NCI-H1092 treated with DMSO at 0.1 percent for 48 hours (cell line): ENCODE data around the gene RIC3.

Experiments used
- DNase-seq: peaks from one replicate; lab custom pipeline; 2025; lab: John Stamatoyannopoulos, UW

The RIC3 gene

DNA sequence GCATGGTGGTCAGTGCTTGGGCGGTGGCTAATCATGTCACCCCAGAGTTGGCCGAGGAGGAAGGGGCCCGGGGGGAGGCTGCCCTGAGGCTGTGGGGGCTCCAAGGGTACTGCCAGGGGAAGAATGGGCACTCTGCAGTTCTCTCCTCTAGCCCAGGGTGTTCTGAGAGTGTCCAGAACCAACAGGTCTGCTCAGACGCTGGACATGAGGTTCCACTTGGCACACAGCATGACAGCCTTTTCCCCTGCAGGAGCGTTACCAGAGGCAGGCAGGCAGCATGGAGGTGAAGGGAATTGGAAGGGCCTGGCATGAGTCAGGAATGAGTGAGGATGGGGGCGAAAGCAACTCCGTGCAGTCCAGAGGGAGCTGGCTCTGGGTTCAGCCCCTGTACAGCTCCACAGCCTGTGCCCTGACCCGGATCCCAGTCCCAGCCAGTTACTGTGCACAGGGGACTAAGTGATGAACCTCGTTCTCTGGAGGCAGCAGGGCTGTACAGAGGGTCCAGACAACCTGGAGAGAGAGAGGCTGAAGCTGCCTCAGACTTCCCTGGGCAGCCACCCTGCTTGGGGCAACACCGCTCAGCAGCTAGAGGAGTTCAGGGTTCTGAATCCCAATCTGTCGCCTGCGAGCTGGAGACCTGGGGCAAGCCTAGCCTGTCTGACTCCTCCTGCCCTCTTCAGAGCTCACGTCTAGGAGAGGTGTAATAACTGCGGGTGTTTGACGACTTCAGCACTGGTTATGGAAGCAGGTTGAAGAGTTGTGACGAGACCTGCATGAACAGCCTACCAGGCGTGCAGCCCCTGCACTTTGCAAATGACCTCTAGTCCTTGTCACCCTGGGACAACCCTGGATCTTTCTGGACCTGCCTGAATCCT, 102.6 kb downstream of the RIC3 start:
- no peak for DNase-seq

DNA sequence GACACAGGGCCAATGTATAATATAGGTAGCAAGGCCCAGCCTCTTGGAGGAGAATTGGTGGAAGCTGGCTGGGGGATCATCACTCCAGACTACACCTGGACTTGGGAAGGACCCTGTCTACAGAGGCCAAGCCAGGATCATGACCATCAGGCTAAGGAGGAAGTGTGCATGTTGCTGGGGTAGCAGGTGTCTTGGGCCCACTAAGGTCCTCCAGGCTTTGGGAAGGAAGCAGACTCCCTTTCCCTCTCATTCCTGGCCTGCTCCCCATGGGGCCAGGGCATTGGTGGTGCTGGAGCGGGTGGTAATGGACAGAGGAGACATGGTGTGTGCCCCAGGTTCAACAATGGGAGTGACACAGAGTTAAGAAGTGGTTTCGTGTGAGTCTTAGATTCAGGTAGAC, 103.8 kb downstream of the RIC3 start:
- DNase-seq, result no peak

DNA sequence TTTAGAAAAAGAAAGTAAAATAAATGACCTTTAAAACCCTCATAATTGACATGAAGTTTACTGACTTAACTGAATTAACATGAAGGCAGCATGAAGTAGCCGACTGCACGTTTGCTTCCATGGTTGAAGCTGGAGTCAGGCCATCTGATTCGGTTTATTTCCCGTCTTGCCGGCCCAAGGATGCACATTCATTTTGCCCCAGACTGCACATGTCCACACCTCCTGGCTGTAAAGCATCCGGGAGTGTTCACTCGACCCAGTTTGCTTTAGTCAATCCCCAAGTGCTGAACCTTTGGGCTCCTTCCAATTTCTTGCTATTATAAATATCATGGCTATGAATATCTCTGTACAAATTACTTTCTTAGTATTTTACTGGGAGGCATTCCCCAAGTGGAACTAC, 105.5 kb downstream of the RIC3 start:
- no peak for DNase-seq

DNA sequence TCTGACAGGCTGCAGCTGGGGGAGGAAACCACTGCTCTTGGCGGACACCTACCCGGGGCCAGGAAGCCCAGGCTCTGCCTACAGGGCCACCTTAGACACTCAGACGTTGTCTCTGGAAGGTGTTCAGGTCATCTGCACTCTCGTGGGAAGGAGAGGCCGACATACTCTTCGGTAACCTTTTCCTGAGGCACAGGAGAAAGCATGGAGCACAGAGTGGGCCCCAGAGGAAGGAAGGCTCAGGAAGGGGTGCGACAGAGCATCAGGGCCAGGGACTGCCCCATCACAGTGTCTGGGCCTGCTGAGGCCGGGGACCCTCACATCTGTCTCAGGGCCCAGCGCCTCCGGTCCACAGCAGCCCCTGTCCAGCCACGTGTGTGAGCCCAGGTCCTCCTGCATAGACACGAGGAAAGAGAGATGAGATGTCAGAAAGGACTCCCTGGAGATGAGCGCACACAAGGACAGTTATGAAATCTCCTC, 106.0 kb downstream of the RIC3 start:
- DNase-seq, result no peak

DNA sequence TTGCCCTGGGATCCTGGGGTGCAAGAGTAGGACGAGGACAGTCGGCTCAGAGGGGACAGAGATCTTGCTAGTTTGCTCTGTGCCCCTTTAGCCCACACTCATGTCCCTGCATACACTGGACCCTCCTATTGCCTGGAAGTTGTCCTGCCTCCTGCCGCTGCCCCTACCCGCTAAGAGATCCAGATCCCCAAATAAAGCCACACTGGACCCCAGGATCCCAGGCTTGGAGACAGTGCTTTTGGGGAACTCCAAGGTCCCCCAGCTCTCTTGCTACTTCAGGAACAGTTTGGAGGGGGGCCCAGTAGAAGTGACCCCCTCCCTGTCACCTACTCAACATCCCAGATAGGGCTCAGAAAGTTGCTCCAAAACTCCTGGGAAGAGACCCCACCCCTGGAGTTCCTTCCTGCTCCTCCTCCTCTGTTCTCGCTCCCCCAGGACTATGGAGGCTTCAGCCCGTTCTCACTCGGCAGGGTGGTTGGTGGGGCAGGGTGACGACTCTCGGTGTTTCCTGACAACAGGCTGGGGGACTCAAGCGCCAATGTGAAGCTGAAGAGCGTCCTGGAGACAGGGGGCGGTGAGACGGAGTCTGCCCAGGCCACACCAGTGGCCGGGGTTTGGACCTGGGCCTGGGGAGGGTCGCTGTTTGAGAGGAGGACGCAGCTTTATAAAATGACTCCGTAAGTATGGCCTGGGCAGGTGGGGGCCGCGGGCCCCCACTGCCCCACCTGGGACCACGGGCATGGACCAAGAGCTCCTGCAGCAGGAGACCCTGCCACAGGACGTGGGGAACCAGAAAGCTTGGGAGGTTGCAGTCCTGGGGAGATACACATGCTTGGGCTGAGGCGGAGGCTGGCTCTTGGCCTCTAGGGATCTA, 107.0 kb downstream of the RIC3 start:
- DNase-seq, result no peak

DNA sequence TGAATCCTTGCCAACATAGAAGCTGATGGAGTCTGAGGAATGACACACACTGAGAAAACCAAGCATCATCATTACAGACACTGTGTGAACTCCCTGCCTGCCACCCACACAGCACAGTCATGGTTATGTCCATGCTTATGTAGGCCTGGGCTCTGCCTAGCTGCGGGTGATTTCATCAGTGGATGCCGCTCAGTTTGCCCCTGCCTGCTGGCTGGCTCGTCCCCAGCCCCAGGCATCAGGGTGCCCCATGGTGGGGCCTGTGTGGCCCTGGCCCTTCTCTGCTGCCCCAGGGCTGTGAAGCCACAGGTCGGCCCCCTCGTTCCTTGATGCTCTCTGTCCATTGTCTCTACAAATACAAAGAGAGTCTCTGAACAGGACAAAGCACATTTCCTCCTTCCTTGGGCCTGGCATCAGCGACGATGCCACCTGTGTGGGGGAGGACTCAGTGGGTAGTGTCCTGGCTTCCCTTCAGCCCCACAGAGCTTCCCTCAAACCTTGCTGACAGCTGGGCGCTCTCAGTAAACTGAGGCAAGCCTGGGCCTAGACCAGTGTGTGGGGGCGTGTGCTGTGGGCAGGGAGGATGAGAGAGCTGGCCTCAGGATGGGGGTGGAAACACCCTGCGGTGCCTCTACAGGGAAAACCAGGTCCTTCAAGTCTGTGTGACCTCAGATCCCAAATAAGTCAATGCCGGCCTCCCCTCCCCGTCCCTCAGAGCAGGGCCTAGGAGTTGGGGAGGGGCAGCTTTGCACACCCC, 107.8 kb downstream of the RIC3 start:
- no peak for DNase-seq

DNA sequence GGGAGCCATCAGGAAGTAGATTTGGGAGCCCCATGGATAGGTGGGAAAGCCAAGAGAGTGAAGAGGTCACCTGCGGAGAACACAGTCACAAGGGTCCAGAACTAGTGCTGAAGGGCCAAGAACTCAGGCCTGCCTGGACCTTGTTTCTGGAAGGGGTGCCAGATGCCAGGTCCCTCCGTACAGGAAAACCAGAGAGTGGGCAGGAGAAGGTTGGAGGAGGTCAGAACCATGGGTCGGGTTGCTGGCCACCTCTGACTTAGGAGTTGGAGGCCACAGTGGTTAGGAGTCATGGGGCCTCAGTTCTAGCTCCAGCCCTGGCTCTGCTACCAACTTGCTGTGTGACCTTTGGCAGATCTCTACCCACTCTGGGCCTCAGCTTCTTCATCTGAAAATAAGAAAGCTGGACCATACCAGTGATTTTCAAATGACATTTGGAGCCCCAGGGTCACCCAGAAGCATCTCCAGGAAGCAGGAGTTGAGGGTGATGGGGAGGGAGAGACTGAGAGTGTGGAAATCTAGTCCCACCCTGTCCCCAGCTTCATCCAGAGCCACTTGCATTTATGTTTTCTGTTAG, 108.6 kb downstream of the RIC3 start:
- DNase-seq, result no peak

DNA sequence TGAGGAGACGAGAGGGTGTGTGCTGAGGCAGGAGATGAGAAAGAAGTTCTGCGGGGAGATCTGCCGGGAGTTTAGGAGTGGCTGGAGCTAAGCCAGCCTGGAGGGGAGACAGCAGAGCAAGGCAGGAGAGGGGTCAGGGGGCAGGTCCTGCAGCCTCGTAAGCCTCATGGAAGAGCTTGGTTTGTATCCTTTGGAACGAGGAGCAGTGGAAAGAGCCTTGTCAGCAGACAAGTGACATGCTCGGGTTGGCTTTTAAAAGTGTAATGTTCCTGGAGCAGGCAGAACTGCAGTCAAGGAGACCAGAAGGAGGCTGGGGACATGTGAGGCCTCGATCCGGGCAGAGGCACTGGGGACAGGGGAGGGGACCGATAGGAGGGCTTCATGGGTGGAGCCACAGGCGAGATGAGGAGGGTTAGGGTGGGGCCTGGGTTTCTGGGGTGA, 109.2 kb downstream of the RIC3 start:
- no peak for DNase-seq

DNA sequence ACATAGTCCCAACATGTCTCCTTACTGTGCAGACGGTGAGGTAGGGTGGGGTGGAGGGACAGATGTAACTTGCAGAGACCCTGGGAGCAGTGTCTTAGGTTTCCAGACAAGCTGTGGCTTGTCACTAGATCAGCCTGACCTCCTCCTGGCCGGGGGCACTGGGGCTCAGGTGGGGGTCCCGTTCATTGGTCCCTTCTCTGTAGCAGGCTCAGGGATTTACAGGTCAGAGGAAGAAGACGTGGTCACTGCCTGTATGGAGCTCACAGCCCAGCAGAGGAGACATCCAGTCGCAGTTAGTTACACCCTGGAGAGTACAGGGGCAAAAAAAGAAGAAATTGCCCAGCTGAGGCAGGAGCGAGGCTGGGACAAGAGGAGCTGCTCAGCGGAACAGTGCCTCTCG, 109.8 kb downstream of the RIC3 start:
- DNase-seq, result no peak

DNA sequence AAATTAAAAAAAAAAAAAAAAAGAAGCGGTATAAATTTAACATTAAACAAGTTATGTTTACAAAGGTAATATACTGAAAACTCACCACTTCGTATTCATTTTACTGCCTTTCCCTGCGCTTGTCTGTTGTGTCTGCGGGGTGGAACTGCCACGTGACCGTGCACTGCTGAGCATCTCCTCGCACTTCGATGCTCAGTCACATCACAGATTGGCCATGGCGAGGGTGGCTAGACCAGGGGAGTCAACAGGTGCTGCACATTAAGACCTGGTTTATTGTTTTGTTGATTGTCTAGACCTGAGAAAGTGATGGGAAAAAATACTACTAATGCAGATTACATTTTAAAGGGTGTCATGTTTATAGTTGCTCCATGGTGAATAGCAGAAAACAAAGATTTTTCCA, 110.6 kb downstream of the RIC3 start:
- DNase-seq, result no peak

DNA sequence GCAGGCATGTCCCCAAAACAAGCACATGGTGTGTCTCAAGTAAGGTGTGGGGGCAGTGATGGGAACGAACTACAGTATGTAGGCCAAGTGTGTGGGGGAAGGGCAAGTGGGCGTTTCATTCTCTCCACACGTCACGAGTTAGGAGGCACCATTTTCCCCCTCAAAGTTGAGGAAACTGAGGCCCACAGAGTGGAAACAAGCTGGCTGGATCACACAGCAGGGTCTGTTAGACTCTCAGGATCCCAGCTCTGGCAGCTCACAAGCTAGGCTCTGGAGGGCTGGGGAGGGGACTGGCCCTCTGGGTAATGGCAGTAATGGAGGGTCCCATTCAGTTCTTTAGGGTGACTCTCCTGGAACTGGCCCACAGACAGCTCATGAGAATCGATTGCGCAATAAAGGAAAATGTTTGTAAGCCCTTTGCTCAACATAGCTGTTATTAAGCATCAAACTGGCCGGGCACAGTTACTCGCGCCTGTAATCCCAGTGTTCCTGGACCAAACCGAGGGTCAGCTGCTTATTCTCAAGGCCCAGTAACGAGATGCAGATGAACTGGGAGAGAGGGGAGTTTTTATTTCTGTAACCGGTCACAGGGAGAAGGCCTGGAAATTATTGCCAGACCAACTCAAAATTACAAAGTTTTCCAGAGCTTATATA, 111.9 kb downstream of the RIC3 start:
- DNase-seq, result no peak
